Activated T-helper 17 cell treated with anti-CD3 and anti-CD28 coated beads, Interleukin-2, amount 50 U/mL, for 72 hours (primary cell): ENCODE data around the gene TSPAN18. TPM values are rescaled to one million over a fixed set of nuclear protein-coding genes. Genes with fewer than 3 reads are reported as not detected.

Experiments
- ATAC-seq: fragments of 150-1000 bp; cut with Tn5 transposase; replicated peaks from 2 replicates; pipeline ENCODE4 v1.10.0; 2021; ENCODE audit warnings: mild to moderate bottlenecking, moderate library complexity
- H3K27ac Mint-ChIP-seq: one replicate; pipeline ENCODE4 v1.8.0; 2022; ENCODE audit warnings: mixed read lengths
- H3K27me3 Mint-ChIP-seq: one replicate; pipeline ENCODE4 v1.8.0; 2022; ENCODE audit warnings: mixed read lengths
- H3K36me3 Mint-ChIP-seq: one replicate; pipeline ENCODE4 v1.8.0; 2022; ENCODE audit warnings: low read depth, mild to moderate bottlenecking, mixed read lengths
- H3K4me1 Mint-ChIP-seq: one replicate; pipeline ENCODE4 v1.8.0; 2022; ENCODE audit warnings: mixed read lengths
- H3K4me3 Mint-ChIP-seq: one replicate; pipeline ENCODE4 v1.8.0; 2022; ENCODE audit warnings: mild to moderate bottlenecking, mixed read lengths
- H3K9me3 Mint-ChIP-seq: one replicate; pipeline ENCODE4 v1.8.0; 2022; ENCODE audit warnings: mixed read lengths
- total RNA-seq, 2 donors: library from RNA; stranded (reverse); gene quantifications; one replicate each; pipeline ENCODE4 v1.2.3, GENCODE V29; 2022

Gene TSPAN18
- total RNA-seq, 2 donors from 2014 or later, result 3.3 to 3.9 TPM

GRCh38 chr11:44813401-44813800 is 86.6 kb downstream of the TSPAN18 start:
- Mint-ChIP-seq H3K27ac (no peak overlapping the region), H3K36me3 (no peaks in the 10 kb centered on the region), H3K27me3 (no peaks in the 10 kb centered on the region), H3K4me1 (peaks cover 28% of the 10 kb centered on the region), H3K9me3 (no peaks in the 10 kb centered on the region), H3K4me3 (no peak overlapping the region)
- ATAC-seq, result no peak

DNA sequence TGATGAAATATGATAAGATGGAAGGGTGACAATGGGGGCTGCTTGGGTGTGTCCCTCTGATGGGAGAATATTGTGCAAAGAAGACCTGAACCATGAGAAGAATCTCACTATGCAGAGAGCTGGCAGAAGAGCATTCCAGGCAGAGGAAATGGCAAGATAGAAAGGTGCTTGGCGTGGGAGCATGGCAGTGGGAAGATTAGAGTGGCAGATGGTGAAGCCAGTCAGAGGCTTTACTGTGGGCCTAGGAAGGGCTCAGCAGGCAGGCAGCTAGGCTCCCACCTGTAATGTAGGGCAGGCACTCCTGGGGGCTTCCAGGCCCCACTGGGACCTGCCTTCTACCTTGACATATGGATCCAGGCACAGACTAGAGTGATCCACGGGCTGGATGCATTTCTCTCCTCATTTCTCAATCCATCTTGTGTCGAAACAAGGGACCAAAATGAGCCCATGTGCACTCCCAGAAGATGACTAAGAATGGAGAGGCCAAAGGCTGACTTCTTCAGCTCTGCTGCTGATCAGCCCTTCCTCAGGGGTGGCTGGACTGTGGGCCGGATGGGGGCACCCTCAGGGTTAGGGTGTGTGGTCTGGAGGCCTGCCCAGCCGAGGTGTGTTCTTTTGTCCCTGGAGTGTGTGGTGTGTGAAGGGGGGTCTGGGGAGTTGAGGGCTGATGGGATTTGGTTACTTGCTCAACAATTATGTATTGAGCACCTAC is 88.3 kb downstream of the TSPAN18 start:
- H3K27me3 Mint-ChIP-seq, result no peaks in the 10 kb centered on the region
- H3K4me1 Mint-ChIP-seq, result peaks cover 31% of the 10 kb centered on the region
- H3K9me3 Mint-ChIP-seq, result no peaks in the 10 kb centered on the region
- no peaks in the 10 kb centered on the region for H3K36me3 Mint-ChIP-seq
- ATAC-seq, result no peak
- no peak overlapping the region for H3K4me3 Mint-ChIP-seq
- H3K27ac Mint-ChIP-seq, result no peak overlapping the region

DNA sequence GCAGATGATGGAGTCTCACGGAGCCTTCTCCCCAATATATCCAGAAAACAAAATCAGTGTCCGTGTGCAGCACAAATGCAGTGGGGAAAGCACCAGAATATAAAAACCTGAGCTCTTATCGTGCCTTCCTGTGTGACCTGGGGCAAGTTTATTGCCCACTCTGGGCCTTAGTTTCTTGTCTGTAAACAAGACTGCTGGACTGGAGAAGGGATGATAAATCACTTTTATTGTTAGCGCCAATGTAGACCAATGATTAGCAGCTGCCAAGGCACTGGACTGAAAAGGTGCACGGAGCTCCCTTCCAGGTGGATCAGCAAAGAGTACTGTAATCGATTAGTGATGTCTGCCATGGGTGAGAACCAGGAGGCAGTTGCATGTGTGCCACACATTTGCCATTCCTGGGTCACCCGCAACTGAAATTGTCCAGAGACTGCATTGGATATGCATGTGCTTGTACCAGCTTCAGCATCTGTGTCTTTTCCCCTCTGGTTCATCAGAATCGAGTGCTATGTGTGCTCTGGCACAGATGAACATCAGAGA is 89.2 kb downstream of the TSPAN18 start:
- no peaks in the 10 kb centered on the region for H3K9me3 Mint-ChIP-seq
- H3K27me3 Mint-ChIP-seq, result no peaks in the 10 kb centered on the region
- no peak overlapping the region for H3K27ac Mint-ChIP-seq
- H3K4me1 Mint-ChIP-seq, result peaks cover 38% of the 10 kb centered on the region
- ATAC-seq, result no peak
- no peak overlapping the region for H3K4me3 Mint-ChIP-seq
- no peaks in the 10 kb centered on the region for H3K36me3 Mint-ChIP-seq

- no peaks in the 10 kb centered on the region for H3K36me3 Mint-ChIP-seq
- H3K27ac Mint-ChIP-seq, result no peak overlapping the region
- no peaks in the 10 kb centered on the region for H3K9me3 Mint-ChIP-seq
- no peak for ATAC-seq
- no peak overlapping the region for H3K4me3 Mint-ChIP-seq
- peaks cover 38% of the 10 kb centered on the region for H3K4me1 Mint-ChIP-seq
- H3K27me3 Mint-ChIP-seq, result no peaks in the 10 kb centered on the region
Observed at GRCh38 chr11:44816761-44817160, 90.0 kb downstream of the TSPAN18 start.

DNA sequence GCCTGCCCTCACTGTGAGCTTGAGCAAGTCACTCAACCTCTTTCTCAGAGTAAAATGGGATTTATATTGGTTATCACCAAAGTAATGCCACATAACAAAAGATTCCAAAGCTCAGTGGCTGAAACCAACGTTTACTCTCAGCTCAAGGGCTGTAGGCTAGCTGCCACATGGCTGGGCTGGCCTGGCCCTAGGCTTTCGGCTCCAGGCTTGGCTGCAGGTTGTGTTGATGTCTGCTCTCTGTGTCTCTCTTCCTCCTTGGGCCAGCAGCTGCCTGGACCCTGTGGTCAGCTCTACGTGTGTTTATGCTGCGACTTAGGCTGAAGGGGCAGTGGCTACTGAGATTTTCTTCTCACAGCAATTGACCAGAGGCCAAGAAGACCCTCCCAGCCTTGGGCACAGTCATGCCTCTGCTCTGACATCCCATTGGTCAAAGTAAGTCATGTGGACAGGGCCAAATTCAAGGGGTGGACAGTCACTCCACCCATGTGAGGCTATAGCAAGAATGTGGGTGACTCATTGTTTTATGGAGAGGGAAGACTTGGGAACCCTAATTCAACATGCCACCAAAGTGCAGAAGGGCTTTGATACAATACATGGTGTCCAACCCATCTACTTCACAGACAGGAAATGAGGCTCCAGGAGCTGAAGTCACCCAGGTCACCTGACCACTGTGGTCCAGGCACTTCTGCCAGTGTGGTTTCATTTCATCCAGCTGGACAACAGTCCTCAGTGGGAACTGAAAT is 90.6 kb downstream of the TSPAN18 start:
- ATAC-seq, result no peak
- Mint-ChIP-seq H3K36me3 (no peaks in the 10 kb centered on the region), H3K4me3 (no peak overlapping the region), H3K27ac (no peak overlapping the region), H3K27me3 (no peaks in the 10 kb centered on the region), H3K4me1 (peaks cover 35% of the 10 kb centered on the region), H3K9me3 (no peaks in the 10 kb centered on the region)

DNA sequence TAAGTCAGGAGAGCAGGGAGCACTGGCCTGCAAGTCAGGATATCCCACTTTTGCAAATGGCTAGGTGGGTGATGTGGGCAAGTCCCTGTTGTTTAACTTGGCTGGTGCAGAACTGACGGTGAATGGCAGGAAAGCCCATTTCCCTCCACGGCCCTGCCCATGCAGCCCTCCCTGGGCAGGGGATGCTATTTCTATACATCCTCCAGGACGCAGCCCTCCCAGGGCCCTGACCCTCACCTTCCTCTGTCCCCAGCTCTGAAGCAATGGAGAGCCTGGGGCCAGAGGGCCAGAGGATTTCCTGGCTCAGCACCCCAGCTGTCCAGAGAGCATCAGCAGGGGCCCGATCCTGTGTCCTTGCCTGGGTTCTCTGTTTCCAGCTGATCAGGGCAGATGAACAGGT is 91.3 kb downstream of the TSPAN18 start:
- no peaks in the 10 kb centered on the region for H3K27me3 Mint-ChIP-seq
- H3K4me3 Mint-ChIP-seq, result no peak overlapping the region
- H3K4me1 Mint-ChIP-seq, result peaks cover 33% of the 10 kb centered on the region
- H3K36me3 Mint-ChIP-seq, result no peaks in the 10 kb centered on the region
- no peaks in the 10 kb centered on the region for H3K9me3 Mint-ChIP-seq
- H3K27ac Mint-ChIP-seq, result no peak overlapping the region
- ATAC-seq, result no peak

DNA sequence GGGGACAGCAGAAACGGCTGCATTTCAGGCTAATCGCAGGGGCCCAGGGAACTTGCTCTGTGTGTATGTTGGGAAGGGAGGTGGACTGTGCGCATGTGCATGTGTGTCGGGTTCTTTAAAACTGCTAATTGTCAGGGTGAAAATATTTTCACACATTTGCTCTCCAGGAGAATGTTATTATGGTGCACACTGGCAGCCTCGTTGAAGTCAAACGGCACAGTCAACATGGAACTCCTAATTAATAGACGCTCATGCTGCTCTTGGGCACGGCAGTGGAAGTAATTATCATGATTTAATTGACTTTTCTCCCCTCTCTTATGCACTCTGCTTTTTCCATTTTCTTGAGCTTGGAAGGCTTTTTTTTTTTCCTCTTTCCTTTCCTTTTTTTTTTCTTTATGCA is 92.6 kb downstream of the TSPAN18 start:
- no peak overlapping the region for H3K27ac Mint-ChIP-seq
- ATAC-seq, result no peak
- H3K4me3 Mint-ChIP-seq, result no peak overlapping the region
- H3K36me3 Mint-ChIP-seq, result no peaks in the 10 kb centered on the region
- H3K27me3 Mint-ChIP-seq, result no peaks in the 10 kb centered on the region
- no peaks in the 10 kb centered on the region for H3K9me3 Mint-ChIP-seq
- H3K4me1 Mint-ChIP-seq, result peaks cover 25% of the 10 kb centered on the region

DNA sequence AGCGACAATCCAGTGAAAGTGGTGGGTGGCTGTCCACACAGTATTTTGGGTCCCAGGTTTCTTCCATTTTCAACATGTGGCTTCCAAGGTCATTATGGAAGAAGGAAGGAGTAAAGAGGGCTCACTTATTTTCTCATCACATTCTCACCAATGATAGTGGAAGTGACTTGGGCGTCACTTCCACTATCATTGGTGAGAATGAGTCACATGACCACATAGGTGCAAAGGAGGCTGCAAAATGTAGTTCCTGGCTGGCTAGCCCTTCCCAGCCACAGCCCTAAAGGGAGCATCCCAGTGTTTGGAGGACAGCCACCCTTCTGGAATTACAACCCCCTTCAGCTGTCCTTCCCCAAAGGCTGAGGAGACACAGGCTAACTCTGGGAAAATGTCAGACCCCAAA is 95.6 kb downstream of the TSPAN18 start:
- H3K27me3 Mint-ChIP-seq, result no peaks in the 10 kb centered on the region
- H3K27ac Mint-ChIP-seq, result no peak overlapping the region
- no peaks in the 10 kb centered on the region for H3K36me3 Mint-ChIP-seq
- no peaks in the 10 kb centered on the region for H3K9me3 Mint-ChIP-seq
- ATAC-seq, result no peak
- no peak overlapping the region for H3K4me3 Mint-ChIP-seq
- peaks cover 13% of the 10 kb centered on the region for H3K4me1 Mint-ChIP-seq

DNA sequence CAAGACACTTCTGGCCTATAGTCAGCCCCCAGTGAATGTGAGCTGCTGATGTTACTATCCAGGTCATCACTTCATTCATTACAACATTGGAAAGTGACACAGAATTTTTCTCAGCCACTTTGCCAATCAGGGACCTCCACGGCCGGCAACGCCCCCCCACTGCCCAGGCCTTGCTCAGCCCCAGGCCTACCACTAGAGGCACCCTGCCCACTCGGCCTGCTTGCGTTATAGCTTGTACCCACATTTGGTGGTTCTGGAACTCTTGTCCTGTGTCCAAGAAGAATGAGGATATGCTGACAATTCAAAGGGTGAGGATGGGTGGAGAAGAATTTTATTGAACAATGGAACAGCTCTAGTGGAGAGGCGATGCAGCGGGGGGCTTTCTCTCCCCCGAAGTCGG is 96.2 kb downstream of the TSPAN18 start:
- no peaks in the 10 kb centered on the region for H3K36me3 Mint-ChIP-seq
- no peaks in the 10 kb centered on the region for H3K9me3 Mint-ChIP-seq
- H3K27me3 Mint-ChIP-seq, result no peaks in the 10 kb centered on the region
- peaks cover 11% of the 10 kb centered on the region for H3K4me1 Mint-ChIP-seq
- ATAC-seq, result no peak
- no peak overlapping the region for H3K27ac Mint-ChIP-seq
- no peak overlapping the region for H3K4me3 Mint-ChIP-seq

DNA sequence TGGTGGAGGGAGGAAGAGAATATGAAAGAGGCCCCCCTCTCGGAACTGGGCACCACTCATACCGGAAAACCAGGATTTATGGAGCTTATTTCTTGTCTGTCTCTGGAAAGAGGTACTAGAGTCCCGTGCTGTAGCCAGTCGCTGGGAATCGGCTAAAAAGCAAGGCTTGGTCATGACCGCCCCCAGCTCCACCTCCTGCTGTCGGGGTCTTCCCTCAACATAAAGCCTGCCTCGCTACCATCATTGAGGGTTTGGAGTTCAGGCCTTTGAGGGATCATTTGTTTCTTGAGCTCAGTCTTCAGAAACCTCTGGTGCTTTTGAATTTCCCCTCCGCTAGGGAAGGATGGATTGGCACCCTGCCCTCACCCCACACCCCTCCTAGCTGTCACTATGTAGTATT is 97.1 kb downstream of the TSPAN18 start:
- Mint-ChIP-seq H3K9me3 (no peaks in the 10 kb centered on the region), H3K4me1 (peaks cover 13% of the 10 kb centered on the region), H3K4me3 (no peak overlapping the region), H3K27me3 (no peaks in the 10 kb centered on the region), H3K27ac (peak overlapping the region; percentile 36), H3K36me3 (no peaks in the 10 kb centered on the region)
- ATAC-seq, result no peak

DNA sequence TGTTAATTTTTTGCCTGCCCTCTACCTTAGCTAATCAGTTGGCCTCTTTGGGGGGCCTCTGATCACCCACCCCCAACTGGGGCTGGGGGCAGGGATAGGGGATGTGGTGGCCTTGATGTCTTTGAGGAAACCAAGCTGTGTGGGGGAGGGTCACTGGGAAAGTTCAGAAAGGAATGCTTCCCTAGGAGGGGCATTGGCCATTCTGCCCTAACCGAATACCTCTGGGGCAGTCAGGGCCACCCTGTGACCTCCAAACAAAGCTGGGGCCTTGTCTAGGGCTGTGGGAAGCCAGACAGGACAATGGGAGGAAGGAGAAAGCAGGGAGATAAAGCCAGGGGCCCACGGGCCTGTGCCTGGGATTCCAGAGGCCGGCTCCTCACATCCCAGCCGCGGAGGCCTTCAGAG is 97.5 kb downstream of the TSPAN18 start:
- Mint-ChIP-seq H3K4me1 (peaks cover 16% of the 10 kb centered on the region), H3K27me3 (no peaks in the 10 kb centered on the region), H3K36me3 (no peaks in the 10 kb centered on the region), H3K27ac (peak overlapping the region; percentile 36), H3K4me3 (no peak overlapping the region), H3K9me3 (no peaks in the 10 kb centered on the region)
- ATAC-seq, result no peak

- no peak overlapping the region for H3K27ac Mint-ChIP-seq
- H3K4me1 Mint-ChIP-seq, result peaks cover 19% of the 10 kb centered on the region
- no peaks in the 10 kb centered on the region for H3K36me3 Mint-ChIP-seq
- H3K27me3 Mint-ChIP-seq, result no peaks in the 10 kb centered on the region
- H3K4me3 Mint-ChIP-seq, result no peak overlapping the region
- no peak for ATAC-seq
- H3K9me3 Mint-ChIP-seq, result no peaks in the 10 kb centered on the region
Observed at GRCh38 chr11:44825058-44825785, 98.5 kb downstream of the TSPAN18 start.

DNA sequence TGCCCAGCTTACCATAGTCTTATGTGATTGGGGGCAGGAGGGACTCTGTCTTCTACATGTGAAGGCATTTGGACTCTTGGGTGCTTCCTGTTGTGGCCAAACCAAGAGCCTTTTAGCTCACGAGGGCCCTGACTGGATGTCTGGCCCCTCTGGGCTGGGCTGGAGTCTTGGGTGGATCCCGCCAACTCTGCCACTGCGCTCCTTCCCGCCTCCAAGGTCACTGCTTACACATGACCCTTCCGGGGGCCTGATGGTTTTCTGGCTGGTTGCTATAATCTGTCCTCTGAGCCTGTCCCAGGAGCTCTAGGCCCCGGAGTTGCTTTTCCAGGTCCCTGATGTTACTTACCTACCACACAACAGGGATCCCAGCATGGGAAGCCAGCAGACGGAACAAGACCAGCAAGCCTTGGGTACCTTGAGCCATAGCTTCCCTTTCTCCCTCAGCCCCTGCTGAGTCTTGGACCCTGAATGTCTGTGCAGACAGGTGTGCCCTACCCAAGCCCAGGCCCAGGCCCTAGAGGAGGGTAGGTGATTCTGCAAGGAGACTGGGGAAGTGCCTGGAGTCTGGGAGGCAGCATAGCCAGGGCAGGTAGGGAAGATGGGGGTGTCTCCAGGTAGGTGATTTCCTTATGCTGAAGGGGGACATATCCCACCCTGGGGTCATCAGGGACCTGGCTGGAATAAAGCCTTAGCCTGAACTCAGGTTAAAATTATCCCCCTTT is 100.3 kb downstream of the TSPAN18 start:
- Mint-ChIP-seq H3K4me3 (no peak overlapping the region), H3K27me3 (no peaks in the 10 kb centered on the region), H3K27ac (peak overlapping the region; percentile 20), H3K4me1 (peaks cover 20% of the 10 kb centered on the region), H3K36me3 (no peaks in the 10 kb centered on the region), H3K9me3 (no peaks in the 10 kb centered on the region)
- no peak for ATAC-seq

GRCh38 chr11:44828296-44828695 is 101.5 kb downstream of the TSPAN18 start:
- Mint-ChIP-seq H3K27me3 (no peaks in the 10 kb centered on the region), H3K9me3 (no peaks in the 10 kb centered on the region), H3K27ac (peak overlapping the region; percentile 20), H3K4me3 (no peak overlapping the region), H3K36me3 (no peaks in the 10 kb centered on the region), H3K4me1 (peaks cover 27% of the 10 kb centered on the region)
- no peak for ATAC-seq
